MCF 10A (cell line): ENCODE measurements around the gene IQCM. TPM values are rescaled to one million over a fixed set of nuclear protein-coding genes. Genes with fewer than 3 reads are reported as not detected.

Experiments
- BruUV-seq: library from RNA; stranded (reverse); fragments of 400-500 nt; replicated peaks from 2 replicates; lab custom pipeline; 2021; lab: Mats Ljungman, UMichigan
- CTCF ChIA-PET: fragments of 300-600 bp; sonication (Branson Sonifier 250); formaldehyde crosslinking; extraction: SDS; loops from one replicate; lab custom pipeline; 2021; ENCODE audit warnings: antibody characterized with exemption, inconsistent platforms; lab: Yijun Ruan, JAX
- POLR2A ChIA-PET: fragments of 300-600, 350-650 bp; sonication (Branson Sonifier 250); formaldehyde crosslinking; extraction: SDS; loops from one replicate; lab custom pipeline; 2020; ENCODE audit warnings: antibody characterized with exemption, inconsistent platforms; lab: Yijun Ruan, JAX
- DNase-seq: peaks from one replicate; pipeline ENCODE4 v3.0.0-alpha.2; 2018; ENCODE audit not compliant: unreplicated experiment
- H3K27ac Mint-ChIP-seq: one replicate; pipeline ENCODE4 v1.8.0; 2022; ENCODE audit warnings: mild to moderate bottlenecking, low read depth, mixed read lengths; ENCODE audit not compliant: unreplicated experiment
- H3K27me3 Mint-ChIP-seq: one replicate; pipeline ENCODE4 v1.8.0; 2022; ENCODE audit warnings: mixed read lengths; ENCODE audit not compliant: insufficient read depth, unreplicated experiment
- H3K36me3 Mint-ChIP-seq: one replicate; pipeline ENCODE4 v1.8.0; 2022; ENCODE audit warnings: mild to moderate bottlenecking, moderate library complexity, mixed read lengths; ENCODE audit not compliant: insufficient read depth, unreplicated experiment
- H3K4me1 Mint-ChIP-seq: one replicate; pipeline ENCODE4 v1.8.0; 2022; ENCODE audit warnings: mixed read lengths; ENCODE audit not compliant: insufficient read depth, unreplicated experiment
- H3K4me3 Mint-ChIP-seq: one replicate; pipeline ENCODE4 v1.8.0; 2022; ENCODE audit warnings: mild to moderate bottlenecking, moderate library complexity, mixed read lengths; ENCODE audit not compliant: unreplicated experiment
- H3K9me3 Mint-ChIP-seq: one replicate; pipeline ENCODE4 v1.8.0; 2022; ENCODE audit warnings: mixed read lengths; ENCODE audit not compliant: unreplicated experiment
- CTCF ChIP-seq: fragments of 200-600 bp; IDR thresholded peaks from one replicate; pipeline ENCODE4 v1.8.0; 2022; ENCODE audit warnings: antibody characterized with exemption, mild to moderate bottlenecking; ENCODE audit not compliant: unreplicated experiment
- intact Hi-C: fragments of 100-400 bp; cut with micrococcal nuclease; formaldehyde crosslinking; loops from 2 replicates; pipeline ENCODE4 v1.14.1; 2022
- total RNA-seq: library from RNA; stranded (reverse); gene quantifications from 2 replicates; pipeline ENCODE4 v1.2.3, GENCODE V29; 2022

IQCM gene
- total RNA-seq, 1 experiment from 2014 or later, result not detected

GRCh38 chr4:149830823-149831222 is 15.2 kb upstream of the IQCM start:
- no peaks in the 10 kb centered on the region for H3K36me3 Mint-ChIP-seq
- H3K9me3 Mint-ChIP-seq, result no peaks in the 10 kb centered on the region
- H3K27ac Mint-ChIP-seq, result no peak overlapping the region
- CTCF ChIA-PET, result no interaction called here
- POLR2A ChIA-PET, result no interaction called here
- BruUV-seq, result no TSS peak
- no peak overlapping the region for H3K4me3 Mint-ChIP-seq
- peaks cover 9% of the 10 kb centered on the region for H3K4me1 Mint-ChIP-seq
- TF ChIP-seq CTCF, result no peak
- no peaks in the 10 kb centered on the region for H3K27me3 Mint-ChIP-seq
- intact Hi-C loops, result no loop called here
- DNase-seq, result no peak

GRCh38 chr4:149825336-149825735 is 9.7 kb upstream of the IQCM start:
- ChIA-PET CTCF (interaction anchor here (0.5 kb wide), 1 partner anchor 60 kb away, joined by 3 read pairs; no protein-coding TSS in a partner anchor), POLR2A (no interaction called here)
- intact Hi-C loops, result no loop called here
- Mint-ChIP-seq H3K4me3 (no peak overlapping the region), H3K36me3 (no peaks in the 10 kb centered on the region), H3K27me3 (no peaks in the 10 kb centered on the region), H3K27ac (no peak overlapping the region), H3K9me3 (no peaks in the 10 kb centered on the region), H3K4me1 (peaks cover 5% of the 10 kb centered on the region)
- no TSS peak for BruUV-seq
- no peak for TF ChIP-seq CTCF
- DNase-seq, result peak; percentile 30

- Mint-ChIP-seq H3K4me3 (peak overlapping the region; percentile 44), H3K4me1 (peaks cover 5% of the 10 kb centered on the region), H3K36me3 (no peaks in the 10 kb centered on the region), H3K27ac (peak overlapping the region; percentile 84), H3K9me3 (no peaks in the 10 kb centered on the region), H3K27me3 (no peaks in the 10 kb centered on the region)
- ChIA-PET POLR2A (interaction anchor here (0.5 kb wide), 1 partner anchor 120 kb away, joined by 3 read pairs; no protein-coding TSS in a partner anchor), CTCF (interaction anchor here (1.0 kb wide), 1 partner anchor 11 kb away, joined by 3 read pairs; no protein-coding TSS in a partner anchor)
- BruUV-seq, result no TSS peak
- TF ChIP-seq CTCF, result no peak
- DNase-seq, result peak; percentile 66
- intact Hi-C loops, result loop anchor here (5.0 kb wide), 1 partner anchor 41 kb away; no protein-coding TSS in a partner anchor
Measured at GRCh38 chr4:149823769-149824221, 8.2 kb upstream of the IQCM start.

- H3K9me3 Mint-ChIP-seq, result peaks cover 7% of the 10 kb centered on the region
- DNase-seq, result no peak
- H3K4me1 Mint-ChIP-seq, result no peaks in the 10 kb centered on the region
- ChIA-PET POLR2A (interaction anchor here (0.9 kb wide), 1 partner anchor 14 kb away, joined by 3 read pairs; the partner anchor contains the start of gene IQCM), CTCF (no interaction called here)
- H3K4me3 Mint-ChIP-seq, result no peak overlapping the region
- intact Hi-C loops, result no loop called here
- H3K27ac Mint-ChIP-seq, result no peak overlapping the region
- no peaks in the 10 kb centered on the region for H3K27me3 Mint-ChIP-seq
- TF ChIP-seq CTCF, result no peak
- no TSS peak for BruUV-seq
- no peaks in the 10 kb centered on the region for H3K36me3 Mint-ChIP-seq
Measured at GRCh38 chr4:149801416-149801815, 14.2 kb downstream of the IQCM start.
